HEK293 (cell line): ENCODE measurements around the gene RSPH9.
A peak's percentile ranks its signal among the peaks of the same experiment; 100 is the strongest.

Experiments used
- CTCF ChIA-PET: fragments of 350-600 bp; formaldehyde crosslinking; extraction: SDS; loops from one replicate; lab custom pipeline; 2021; ENCODE audit warnings: antibody characterized with exemption; lab: Yijun Ruan, JAX
- POLR2A ChIA-PET: fragments of 300-600 bp; formaldehyde crosslinking; extraction: SDS; loops from one replicate; lab custom pipeline; 2020; ENCODE audit warnings: antibody characterized with exemption, inconsistent platforms; lab: Yijun Ruan, JAX
- H3K27ac ChIP-seq: fragments of 200-500 bp; sonication (Bioruptor generic); 2 replicates; pipeline ENCODE4 v1.5.1; 2014; ENCODE audit warnings: low read depth, low read length, control low read depth, inconsistent platforms; ENCODE audit errors: extremely low read depth
- H3K36me3 ChIP-seq, 2 experiments: fragments of 200-500 bp in 1 of 2; sonication (Bioruptor generic) in 1 of 2; 1 replicate in 1 of 2; 2 replicates in 1 of 2; pipeline ENCODE4 v1.5.1; 2014 to 2017; ENCODE audit warnings: inconsistent platforms in 2 of 2, low read length in 2 of 2; ENCODE audit not compliant: control insufficient read depth in 2 of 2, insufficient read depth in 1 of 2
- H3K4me1 ChIP-seq: fragments of 200-500 bp; sonication (Bioruptor generic); 2 replicates; pipeline ENCODE4 v1.5.1; 2014; ENCODE audit warnings: mild to moderate bottlenecking, low read length, inconsistent platforms; ENCODE audit not compliant: control insufficient read depth, insufficient read depth
- H3K4me3 ChIP-seq: 2 replicates; pipeline ENCODE4 v1.5.1; 2011; ENCODE audit warnings: low read depth, mild to moderate bottlenecking, control low read depth, low read length, moderate library complexity
- H3K9me3 ChIP-seq: fragments of 200-500 bp; sonication (Bioruptor generic); 2 replicates; pipeline ENCODE4 v1.5.1; 2014; ENCODE audit warnings: low read depth, low read length, inconsistent platforms; ENCODE audit not compliant: control insufficient read depth, insufficient read depth
- BCL11A ChIP-seq: fragments of 450-650 bp; formaldehyde crosslinking; IDR thresholded peaks from 2 replicates; pipeline ENCODE4 v1.5.1; 2016; ENCODE audit warnings: low read depth, missing biosample characterization, missing genetic modification characterization
- HOXD13 ChIP-seq: sonication (generic); formaldehyde crosslinking; IDR thresholded peaks from 2 replicates; pipeline ENCODE4 v1.8.0; 2022; ENCODE audit warnings: missing genetic modification reagents, borderline replicate concordance
- KLF10 ChIP-seq: fragments of 450-650 bp; IDR thresholded peaks from 2 replicates; pipeline ENCODE4 v1.5.1; 2018; ENCODE audit warnings: missing biosample characterization, mild to moderate bottlenecking, missing genetic modification characterization
- KLF8 ChIP-seq: fragments of 450-650 bp; formaldehyde crosslinking; IDR thresholded peaks from 2 replicates; pipeline ENCODE4 v1.5.1; 2016; ENCODE audit warnings: missing biosample characterization, missing genetic modification characterization
- REPIN1 ChIP-seq: fragments of 450-650 bp; formaldehyde crosslinking; IDR thresholded peaks from 2 replicates; pipeline ENCODE4 v1.5.1; 2017; ENCODE audit warnings: missing biosample characterization, missing genetic modification characterization, low read depth
- SALL2 ChIP-seq: fragments of 450-650 bp; formaldehyde crosslinking; IDR thresholded peaks from 2 replicates; pipeline ENCODE4 v1.5.0; 2017; ENCODE audit warnings: missing biosample characterization, mild to moderate bottlenecking, missing genetic modification characterization, borderline replicate concordance
- SCRT2 ChIP-seq: fragments of 450-650 bp; formaldehyde crosslinking; IDR thresholded peaks from 2 replicates; pipeline ENCODE4 v1.5.1; 2016; ENCODE audit warnings: missing biosample characterization, missing genetic modification characterization
- ZBTB17 ChIP-seq: fragments of 450-650 bp; formaldehyde crosslinking; IDR thresholded peaks from 2 replicates; pipeline ENCODE4 v1.5.1; 2016; ENCODE audit warnings: missing biosample characterization, missing genetic modification characterization
- ZBTB7A ChIP-seq: fragments of 450-650 bp; formaldehyde crosslinking; IDR thresholded peaks from 2 replicates; pipeline ENCODE4 v1.5.1; 2016; ENCODE audit warnings: low read depth, missing biosample characterization, missing genetic modification characterization
- ZFP69B ChIP-seq: fragments of 450-650 bp; formaldehyde crosslinking; IDR thresholded peaks from 2 replicates; pipeline ENCODE4 v1.5.1; 2016; ENCODE audit warnings: missing biosample characterization, missing genetic modification characterization
- ZNF112 ChIP-seq: fragments of 450-650 bp; formaldehyde crosslinking; IDR thresholded peaks from 2 replicates; pipeline ENCODE4 v1.5.0; 2017; ENCODE audit warnings: missing biosample characterization, missing genetic modification characterization
- ZNF140 ChIP-seq: fragments of 450-650 bp; formaldehyde crosslinking; IDR thresholded peaks from 2 replicates; pipeline ENCODE4 v1.5.1; 2016; ENCODE audit warnings: missing biosample characterization, missing genetic modification characterization
- ZNF146 ChIP-seq: fragments of 450-650 bp; formaldehyde crosslinking; IDR thresholded peaks from 2 replicates; pipeline ENCODE4 v1.5.1; 2016; ENCODE audit warnings: missing biosample characterization, missing genetic modification characterization
- ZNF157 ChIP-seq: fragments of 450-650 bp; formaldehyde crosslinking; IDR thresholded peaks from 2 replicates; pipeline ENCODE4 v1.5.1; 2016; ENCODE audit warnings: missing biosample characterization, missing genetic modification characterization
- ZNF16 ChIP-seq: fragments of 450-650 bp; formaldehyde crosslinking; IDR thresholded peaks from 2 replicates; pipeline ENCODE4 v1.5.1; 2016; ENCODE audit warnings: low read depth, missing biosample characterization, missing genetic modification characterization
- ZNF335 ChIP-seq: fragments of 450-650 bp; formaldehyde crosslinking; conservative IDR thresholded peaks from 2 replicates; pipeline ENCODE4 v1.5.1; 2016; ENCODE audit warnings: missing biosample characterization, missing genetic modification characterization
- ZNF341 ChIP-seq: fragments of 450-650 bp; formaldehyde crosslinking; IDR thresholded peaks from 2 replicates; pipeline ENCODE4; 2016; ENCODE audit warnings: low read depth, missing biosample characterization, missing genetic modification characterization
- ZNF391 ChIP-seq: fragments of 450-650 bp; formaldehyde crosslinking; IDR thresholded peaks from 2 replicates; pipeline ENCODE4 v1.5.1; 2016; ENCODE audit warnings: low read depth, missing biosample characterization, missing genetic modification characterization, borderline replicate concordance
- ZNF529 ChIP-seq: fragments of 450-650 bp; formaldehyde crosslinking; IDR thresholded peaks from 2 replicates; pipeline ENCODE4 v1.5.1; 2017; ENCODE audit warnings: missing genetic modification characterization, missing biosample characterization; ENCODE audit not compliant: insufficient replicate concordance
- ZNF544 ChIP-seq: fragments of 450-650 bp; formaldehyde crosslinking; IDR thresholded peaks from 2 replicates; pipeline ENCODE4 v1.5.0; 2017; ENCODE audit warnings: missing biosample characterization, missing genetic modification characterization
- ZNF560 ChIP-seq: fragments of 450-650 bp; formaldehyde crosslinking; IDR thresholded peaks from 2 replicates; pipeline ENCODE4 v1.5.1; 2017; ENCODE audit warnings: missing biosample characterization, missing genetic modification characterization, borderline replicate concordance
- ZNF664 ChIP-seq: fragments of 450-650 bp; formaldehyde crosslinking; IDR thresholded peaks from 2 replicates; pipeline ENCODE4 v1.5.1; 2016; ENCODE audit warnings: missing biosample characterization, missing genetic modification characterization
- ZNF785 ChIP-seq: fragments of 450-650 bp; formaldehyde crosslinking; IDR thresholded peaks from 2 replicates; pipeline ENCODE4 v1.5.1; 2016; ENCODE audit warnings: missing biosample characterization, missing genetic modification characterization
- ZNF830 ChIP-seq: fragments of 450-650 bp; IDR thresholded peaks from 2 replicates; pipeline ENCODE4 v1.5.0; 2018; ENCODE audit warnings: missing biosample characterization, missing genetic modification characterization, low read depth, mild to moderate bottlenecking, moderate library complexity
- ZNF837 ChIP-seq: fragments of 450-650 bp; formaldehyde crosslinking; IDR thresholded peaks from 2 replicates; pipeline ENCODE4 v1.5.1; 2016; ENCODE audit warnings: missing biosample characterization, missing genetic modification characterization
- TF ChIP-seq, protein P1 (sequence below): fragments of 450-650 bp; formaldehyde crosslinking; IDR thresholded peaks from 2 replicates; pipeline ENCODE4 v1.5.1; 2017; ENCODE audit warnings: missing biosample characterization, missing genetic modification characterization
- TF ChIP-seq, protein P2 (sequence below): fragments of 450-650 bp; formaldehyde crosslinking; IDR thresholded peaks from 2 replicates; pipeline ENCODE4 v1.5.1; 2016; ENCODE audit warnings: missing biosample characterization, missing genetic modification characterization
- TF ChIP-seq, protein P3 (sequence below): fragments of 450-650 bp; formaldehyde crosslinking; IDR thresholded peaks from 2 replicates; pipeline ENCODE4 v1.5.1; 2016; ENCODE audit warnings: missing biosample characterization, missing genetic modification characterization

The RSPH9 gene

DNA sequence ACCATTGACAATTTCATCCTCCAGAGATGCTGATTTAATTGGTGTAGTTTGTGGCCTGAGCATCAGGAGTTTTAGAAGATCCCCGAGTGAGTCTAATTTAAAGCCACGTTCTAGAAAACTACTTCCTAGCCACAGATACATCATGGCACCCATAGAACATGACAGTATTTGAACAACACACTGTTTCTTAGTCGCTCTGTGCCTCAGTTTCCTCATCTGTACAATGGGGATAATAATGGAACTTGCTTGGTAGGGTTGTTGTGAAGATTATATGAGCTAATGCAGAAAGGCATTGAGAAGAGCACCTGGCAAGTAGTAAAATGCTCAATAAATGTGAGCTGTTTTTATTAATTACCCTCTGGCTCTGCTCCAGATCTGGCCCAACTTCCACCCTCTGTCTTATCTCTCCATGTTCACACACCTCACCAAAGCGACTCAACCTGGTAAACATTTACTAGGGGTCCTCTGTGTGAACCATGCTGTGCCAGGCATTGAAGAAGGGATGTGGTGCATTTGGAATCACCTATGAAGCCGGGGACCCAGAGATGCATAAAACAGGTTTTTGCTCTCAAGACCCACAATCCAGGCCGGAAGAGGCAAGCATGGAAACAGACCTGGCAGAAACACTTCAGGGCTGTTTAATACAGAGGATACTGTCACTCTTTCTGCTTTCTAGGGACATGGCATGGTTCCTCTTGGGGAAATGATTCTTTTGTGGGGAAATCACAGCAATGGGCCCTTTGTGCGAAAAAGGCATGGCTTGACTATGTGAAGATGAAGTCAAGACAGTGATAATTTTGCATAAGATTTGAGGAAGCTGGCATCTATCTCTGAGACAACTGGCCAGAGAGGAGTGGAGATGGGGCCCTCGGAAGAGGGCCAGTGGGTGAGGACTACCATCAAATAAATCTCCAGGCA is 58.9 kb downstream of the RSPH9 start:
- Histone ChIP-seq H3K4me1 (peaks cover 37% of the 10 kb centered on the region), H3K9me3 (no peaks in the 10 kb centered on the region)
- TF ChIP-seq, protein P1, sequence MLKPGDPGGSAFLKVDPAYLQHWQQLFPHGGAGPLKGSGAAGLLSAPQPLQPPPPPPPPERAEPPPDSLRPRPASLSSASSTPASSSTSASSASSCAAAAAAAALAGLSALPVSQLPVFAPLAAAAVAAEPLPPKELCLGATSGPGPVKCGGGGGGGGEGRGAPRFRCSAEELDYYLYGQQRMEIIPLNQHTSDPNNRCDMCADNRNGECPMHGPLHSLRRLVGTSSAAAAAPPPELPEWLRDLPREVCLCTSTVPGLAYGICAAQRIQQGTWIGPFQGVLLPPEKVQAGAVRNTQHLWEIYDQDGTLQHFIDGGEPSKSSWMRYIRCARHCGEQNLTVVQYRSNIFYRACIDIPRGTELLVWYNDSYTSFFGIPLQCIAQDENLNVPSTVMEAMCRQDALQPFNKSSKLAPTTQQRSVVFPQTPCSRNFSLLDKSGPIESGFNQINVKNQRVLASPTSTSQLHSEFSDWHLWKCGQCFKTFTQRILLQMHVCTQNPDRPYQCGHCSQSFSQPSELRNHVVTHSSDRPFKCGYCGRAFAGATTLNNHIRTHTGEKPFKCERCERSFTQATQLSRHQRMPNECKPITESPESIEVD (tag by site-specific recombination) = 0 out of 2 replicates have a peak, but pooled peaks have one; percentile 5
- TF ChIP-seq, protein P2, sequence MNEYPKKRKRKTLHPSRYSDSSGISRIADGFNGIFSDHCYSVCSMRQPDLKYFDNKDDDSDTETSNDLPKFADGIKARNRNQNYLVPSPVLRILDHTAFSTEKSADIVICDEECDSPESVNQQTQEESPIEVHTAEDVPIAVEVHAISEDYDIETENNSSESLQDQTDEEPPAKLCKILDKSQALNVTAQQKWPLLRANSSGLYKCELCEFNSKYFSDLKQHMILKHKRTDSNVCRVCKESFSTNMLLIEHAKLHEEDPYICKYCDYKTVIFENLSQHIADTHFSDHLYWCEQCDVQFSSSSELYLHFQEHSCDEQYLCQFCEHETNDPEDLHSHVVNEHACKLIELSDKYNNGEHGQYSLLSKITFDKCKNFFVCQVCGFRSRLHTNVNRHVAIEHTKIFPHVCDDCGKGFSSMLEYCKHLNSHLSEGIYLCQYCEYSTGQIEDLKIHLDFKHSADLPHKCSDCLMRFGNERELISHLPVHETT = no peak
- TF ChIP-seq ZBTB7A (tag by site-specific recombination) (no peak), ZNF140 (tag by site-specific recombination) (0 out of 2 replicates have a peak, but pooled peaks have one; percentile 1), KLF8 (tag by site-specific recombination) (no peak), ZNF664 (tag by site-specific recombination) (peak; percentile 88)
- TF ChIP-seq, protein P3, sequence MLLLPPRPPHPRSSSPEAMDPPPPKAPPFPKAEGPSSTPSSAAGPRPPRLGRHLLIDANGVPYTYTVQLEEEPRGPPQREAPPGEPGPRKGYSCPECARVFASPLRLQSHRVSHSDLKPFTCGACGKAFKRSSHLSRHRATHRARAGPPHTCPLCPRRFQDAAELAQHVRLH (tag by site-specific recombination) = 0 out of 2 replicates have a peak, but pooled peaks have one; percentile 50
- TF ChIP-seq, all 188 proteins: peak for 4
- Histone ChIP-seq H3K27ac (peak overlapping the region; percentile 50), H3K36me3 (no peaks in the 10 kb centered on the region), H3K4me3 (no peak overlapping the region)
- CTCF ChIA-PET = interaction anchor here (0.7 to 1.7 kb wide), 8 partner anchors 12 to 375 kb away, joined by 3 to 14 read pairs (median 3); no protein-coding TSS in a partner anchor
- POLR2A ChIA-PET = interaction anchor here (0.5 to 1.7 kb wide), 13 partner anchors 16 to 543 kb away, joined by 3 to 12 read pairs (median 4); partner anchors contain the start of genes GTPBP2, HSP90AB1, MAD2L1BP and MRPS18A

DNA sequence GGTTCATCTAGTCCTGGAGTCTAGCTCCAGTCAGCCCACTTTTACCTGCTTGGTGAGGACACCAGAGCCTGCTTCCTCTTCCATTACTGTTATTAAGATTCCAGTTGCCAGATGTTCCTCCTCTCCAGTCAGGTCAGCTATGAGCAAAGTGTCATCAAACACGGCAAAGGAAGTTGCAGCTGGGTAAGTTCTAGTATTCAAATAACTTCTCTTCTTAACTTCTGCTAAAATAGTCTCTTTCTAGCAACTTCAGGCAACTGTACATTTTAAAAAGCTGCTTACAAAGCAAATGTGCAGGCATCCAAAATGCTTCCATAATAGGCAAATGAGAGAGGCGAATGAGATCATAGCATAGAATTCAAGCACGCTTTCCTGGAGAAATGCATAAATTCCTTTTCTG is 61.2 kb downstream of the RSPH9 start:
- Histone ChIP-seq H3K36me3 (no peaks in the 10 kb centered on the region), H3K4me3 (no peak overlapping the region), H3K4me1 (peaks cover 26% of the 10 kb centered on the region)
- POLR2A ChIA-PET = interaction anchor here (0.7 kb wide), 2 partner anchors 38 to 69 kb away, joined by 3 to 5 read pairs; no protein-coding TSS in a partner anchor
- TF ChIP-seq ZNF335 (tag by site-specific recombination) = 0 out of 2 replicates have a peak, but pooled peaks have one; percentile 27
- no peak for TF ChIP-seq ZNF785 (tag by site-specific recombination)
- no peak for TF ChIP-seq ZNF391
- peak; percentile 41; the same call in 1 of the 2 replicates for TF ChIP-seq ZBTB17
- 0 out of 2 replicates have a peak, but pooled peaks have one; percentile 17 for TF ChIP-seq ZFP69B
- TF ChIP-seq, all 188 proteins: peak for 3
- Histone ChIP-seq H3K27ac (no peak overlapping the region), H3K9me3 (no peaks in the 10 kb centered on the region)
- CTCF ChIA-PET = interaction anchor here (0.8 to 2.2 kb wide), 4 partner anchors 10 to 373 kb away, joined by 3 to 5 read pairs (median 4); no protein-coding TSS in a partner anchor

DNA sequence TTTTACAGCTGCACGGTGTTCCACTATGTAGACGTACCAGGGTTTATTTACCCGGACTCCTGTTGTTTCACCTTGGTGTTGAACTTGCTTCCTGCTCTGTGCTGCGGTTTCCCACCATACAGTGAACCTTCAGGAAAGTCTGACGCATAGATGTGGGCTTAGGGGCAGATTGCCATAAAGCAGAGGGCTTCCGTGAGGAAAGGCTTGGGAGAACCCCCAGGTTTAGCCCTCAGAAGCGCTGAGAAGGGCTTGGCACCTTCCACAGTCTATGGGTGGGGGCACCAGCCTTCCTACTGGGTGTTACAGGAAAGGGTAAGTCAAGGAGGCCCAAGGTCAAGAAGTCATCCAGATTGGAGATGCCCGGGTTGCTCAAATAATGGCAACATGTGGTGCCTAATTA is 62.0 kb downstream of the RSPH9 start:
- H3K9me3 ChIP-seq = no peaks in the 10 kb centered on the region
- ChIA-PET POLR2A (interaction anchor here (0.7 kb wide), 1 partner anchor 39 kb away, joined by 3 read pairs; no protein-coding TSS in a partner anchor), CTCF (interaction anchor here (0.6 to 2.2 kb wide), 3 partner anchors 11 to 66 kb away, joined by 4 to 5 read pairs (median 4); no protein-coding TSS in a partner anchor)
- H3K36me3 ChIP-seq = no peaks in the 10 kb centered on the region
- H3K27ac ChIP-seq = no peak overlapping the region
- peaks cover 26% of the 10 kb centered on the region for H3K4me1 ChIP-seq
- H3K4me3 ChIP-seq = no peak overlapping the region
- TF ChIP-seq ZNF16 (tag by site-specific recombination) (no peak), ZNF112 (tag by site-specific recombination) (no peak), BCL11A (no peak), HOXD13 (CRISPR knock-in tag) (no peak), SCRT2 (tag by site-specific recombination) (no peak), ZNF837 (tag by site-specific recombination) (no peak), ZNF341 (no peak), REPIN1 (no peak), ZNF146 (tag by site-specific recombination) (no peak), ZNF560 (no peak), SALL2 (tag by site-specific recombination) (no peak), ZNF830 (tag by site-specific recombination) (no peak), ZNF529 (no peak), ZNF544 (no peak), KLF10 (tag by site-specific recombination) (no peak), ZNF157 (no peak)
